ENCODE data around the gene DNAJC28. TPM values are rescaled to one million over a fixed set of nuclear protein-coding genes. Genes with fewer than 3 reads are reported as not detected.
"Not testable (repeated sequence)": the region's sequence is repeated elsewhere in the genome, so short reads cannot be mapped to it uniquely, and the experiment has no call there.

The DNAJC28 gene
- total RNA-seq, 2 donors from 2014 or later: 3.9 to 5.8 TPM

DNA sequence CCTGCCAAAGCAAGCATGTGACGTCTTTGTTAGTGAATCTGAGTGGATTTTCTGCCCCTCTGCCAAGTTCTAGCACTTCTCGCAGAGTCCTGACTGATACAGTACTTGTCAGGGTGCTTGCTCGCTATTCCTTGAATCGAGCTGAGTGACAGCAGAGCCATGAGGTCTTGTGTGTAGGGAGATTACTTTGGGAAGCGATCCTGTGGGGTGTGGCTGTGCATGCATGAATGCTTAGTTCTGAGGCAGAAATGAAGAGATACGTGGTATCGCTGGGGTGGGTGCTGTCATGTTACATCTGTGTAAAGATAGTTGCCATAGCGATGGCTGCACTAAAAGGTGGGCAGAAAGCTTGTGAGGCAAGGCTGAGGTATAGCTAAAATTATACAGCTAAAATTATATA is 19.3 kb upstream of the DNAJC28 start:
- Mint-ChIP-seq H3K4me3 (no peak overlapping the region), H3K4me1 (no peaks in the 10 kb centered on the region), H3K27me3 (ENCODE audit: insufficient read depth) (no peaks in the 10 kb centered on the region), H3K27ac (no peak overlapping the region), H3K9me3 (peaks cover 4% of the 10 kb centered on the region), H3K36me3 (ENCODE audit: low read depth) (peaks cover 79% of the 10 kb centered on the region)
- no peak for DNase-seq
- WGBS, 2 experiments (ENCODE audit: insufficient coverage in 1 of 2, insufficient read length in 1 of 2): 96 to 100% methylated on average over 6 to 8 of the region's 8 CpGs
- Histone ChIP-seq H3K4me3 (ENCODE audit: low read length) (no peak overlapping the region), H3K9me3 (ENCODE audit: control insufficient read depth, low read length) (peaks cover 7% of the 10 kb centered on the region), H3K9ac (ENCODE audit: extremely low read depth, low read length, poor library complexity, severe bottlenecking) (no peak overlapping the region), H3K27ac (ENCODE audit: low read depth, low read length) (no peak overlapping the region), H3K36me3 (ENCODE audit: control insufficient read depth, insufficient read depth, low read length) (peaks cover 90% of the 10 kb centered on the region), H3K27me3 (ENCODE audit: control insufficient read depth, insufficient read depth, low read length, poor library complexity, severe bottlenecking) (no peaks in the 10 kb centered on the region), H3K4me1 (ENCODE audit: control insufficient read depth, insufficient read depth, low read length) (no peaks in the 10 kb centered on the region)
- TF ChIP-seq, protein P1, sequence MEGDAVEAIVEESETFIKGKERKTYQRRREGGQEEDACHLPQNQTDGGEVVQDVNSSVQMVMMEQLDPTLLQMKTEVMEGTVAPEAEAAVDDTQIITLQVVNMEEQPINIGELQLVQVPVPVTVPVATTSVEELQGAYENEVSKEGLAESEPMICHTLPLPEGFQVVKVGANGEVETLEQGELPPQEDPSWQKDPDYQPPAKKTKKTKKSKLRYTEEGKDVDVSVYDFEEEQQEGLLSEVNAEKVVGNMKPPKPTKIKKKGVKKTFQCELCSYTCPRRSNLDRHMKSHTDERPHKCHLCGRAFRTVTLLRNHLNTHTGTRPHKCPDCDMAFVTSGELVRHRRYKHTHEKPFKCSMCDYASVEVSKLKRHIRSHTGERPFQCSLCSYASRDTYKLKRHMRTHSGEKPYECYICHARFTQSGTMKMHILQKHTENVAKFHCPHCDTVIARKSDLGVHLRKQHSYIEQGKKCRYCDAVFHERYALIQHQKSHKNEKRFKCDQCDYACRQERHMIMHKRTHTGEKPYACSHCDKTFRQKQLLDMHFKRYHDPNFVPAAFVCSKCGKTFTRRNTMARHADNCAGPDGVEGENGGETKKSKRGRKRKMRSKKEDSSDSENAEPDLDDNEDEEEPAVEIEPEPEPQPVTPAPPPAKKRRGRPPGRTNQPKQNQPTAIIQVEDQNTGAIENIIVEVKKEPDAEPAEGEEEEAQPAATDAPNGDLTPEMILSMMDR (conservative IDR thresholded peaks at IDR 0.05): no peak

DNA sequence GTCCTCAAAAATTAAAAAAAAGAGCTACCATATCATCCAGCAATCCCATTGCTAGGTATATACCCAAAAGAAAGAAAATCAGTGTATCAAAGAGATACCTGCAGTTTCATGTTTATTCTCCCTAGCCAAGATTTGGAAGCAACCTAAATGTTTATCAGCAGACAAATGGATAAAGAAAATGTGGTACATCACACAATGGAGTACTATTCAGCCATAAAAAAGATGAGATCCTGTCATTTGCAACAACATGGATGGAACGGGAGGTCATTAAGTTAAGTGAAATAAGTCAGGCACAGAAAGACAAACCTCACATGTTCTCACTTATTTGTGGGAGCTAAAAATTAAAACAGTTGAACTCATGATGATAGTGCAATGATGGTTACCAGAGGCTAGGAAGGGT is 15.5 kb upstream of the DNAJC28 start:
- not testable (repeated sequence) for H3K27me3 ChIP-seq (ENCODE audit: control insufficient read depth, insufficient read depth, low read length, poor library complexity, severe bottlenecking); H3K9me3 Mint-ChIP-seq; H3K4me1 ChIP-seq (ENCODE audit: control insufficient read depth, insufficient read depth, low read length); H3K27ac Mint-ChIP-seq; H3K27ac ChIP-seq (ENCODE audit: low read depth, low read length); H3K9ac ChIP-seq (ENCODE audit: extremely low read depth, low read length, poor library complexity, severe bottlenecking); H3K27me3 Mint-ChIP-seq (ENCODE audit: insufficient read depth); DNase-seq; H3K4me3 Mint-ChIP-seq; H3K9me3 ChIP-seq (ENCODE audit: control insufficient read depth, low read length); H3K4me1 Mint-ChIP-seq; H3K4me3 ChIP-seq (ENCODE audit: low read length)
- H3K36me3 Mint-ChIP-seq (ENCODE audit: low read depth): peaks cover 85% of the 10 kb centered on the region
- WGBS, 2 experiments (ENCODE audit: insufficient coverage in 1 of 2, insufficient read length in 1 of 2): 88% methylated on average over 1 of the region's 1 CpG; no CpG with 5 or more reads in 1 of the 2 experiments
- H3K36me3 ChIP-seq (ENCODE audit: control insufficient read depth, insufficient read depth, low read length): peaks cover 81% of the 10 kb centered on the region

DNA sequence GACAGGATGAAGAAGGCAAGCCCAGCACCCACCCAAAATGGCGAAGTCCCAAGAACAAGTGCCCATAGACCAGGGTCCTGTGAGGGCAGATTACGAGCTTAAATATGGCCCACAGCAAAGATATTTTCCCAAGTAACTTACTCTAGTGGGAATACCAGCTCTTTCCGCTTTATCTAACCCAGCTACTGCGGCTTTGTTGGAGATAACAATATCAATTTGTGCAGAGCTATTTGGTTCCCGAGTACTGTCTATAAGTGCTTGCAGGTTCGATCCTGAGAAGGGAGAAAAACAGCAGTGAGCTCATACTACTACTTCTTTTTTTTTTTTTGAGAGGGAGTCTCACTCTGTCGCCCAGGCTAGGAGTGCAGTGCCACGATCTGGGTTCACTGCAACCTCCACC is 14.3 kb upstream of the DNAJC28 start:
- WGBS, 2 experiments (ENCODE audit: insufficient coverage in 1 of 2, insufficient read length in 1 of 2): 96% methylated on average over 8 of the region's 8 CpGs
- Histone ChIP-seq H3K9ac (ENCODE audit: extremely low read depth, low read length, poor library complexity, severe bottlenecking) (no peak overlapping the region), H3K4me3 (ENCODE audit: low read length) (no peak overlapping the region), H3K36me3 (ENCODE audit: control insufficient read depth, insufficient read depth, low read length) (peaks cover 70% of the 10 kb centered on the region), H3K9me3 (ENCODE audit: control insufficient read depth, low read length) (peaks cover 7% of the 10 kb centered on the region), H3K27me3 (ENCODE audit: control insufficient read depth, insufficient read depth, low read length, poor library complexity, severe bottlenecking) (no peaks in the 10 kb centered on the region), H3K4me1 (ENCODE audit: control insufficient read depth, insufficient read depth, low read length) (no peaks in the 10 kb centered on the region), H3K27ac (ENCODE audit: low read depth, low read length) (no peak overlapping the region)
- H3K9me3 Mint-ChIP-seq: peaks cover 4% of the 10 kb centered on the region
- H3K27ac Mint-ChIP-seq: no peak overlapping the region
- no peaks in the 10 kb centered on the region for H3K4me1 Mint-ChIP-seq
- DNase-seq: no peak
- no peaks in the 10 kb centered on the region for H3K27me3 Mint-ChIP-seq (ENCODE audit: insufficient read depth)
- no peak overlapping the region for H3K4me3 Mint-ChIP-seq
- TF ChIP-seq, protein P1 (conservative IDR thresholded peaks at IDR 0.05): no peak
- H3K36me3 Mint-ChIP-seq (ENCODE audit: low read depth): peaks cover 75% of the 10 kb centered on the region

DNA sequence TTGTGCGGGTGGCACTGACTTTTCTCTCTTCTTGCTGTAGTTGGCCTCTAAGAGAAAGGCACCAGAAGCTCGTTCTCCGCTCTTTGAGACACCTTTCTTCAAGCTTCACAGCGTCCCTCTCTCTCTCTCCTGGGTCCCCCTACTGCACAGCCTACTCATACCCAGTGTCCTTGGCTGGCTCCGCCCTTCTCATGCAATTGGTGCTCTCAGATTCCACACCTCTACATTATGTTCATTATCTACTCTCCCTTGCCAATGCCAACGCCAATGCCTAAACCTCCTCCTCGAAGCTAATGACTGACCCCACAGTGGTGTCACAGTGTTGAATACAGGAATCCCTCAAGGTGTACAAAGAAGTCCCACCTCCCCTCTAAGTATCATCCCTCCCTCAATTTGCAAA is 4.8 kb upstream of the DNAJC28 start:
- peak; percentile 55 for DNase-seq
- Mint-ChIP-seq H3K4me1 (peaks cover 4% of the 10 kb centered on the region), H3K27me3 (ENCODE audit: insufficient read depth) (peaks cover 6% of the 10 kb centered on the region), H3K36me3 (ENCODE audit: low read depth) (no peaks in the 10 kb centered on the region), H3K9me3 (peaks cover 2% of the 10 kb centered on the region), H3K27ac (no peak overlapping the region), H3K4me3 (no peak overlapping the region)
- Histone ChIP-seq H3K27me3 (ENCODE audit: control insufficient read depth, insufficient read depth, low read length, poor library complexity, severe bottlenecking) (peaks cover 6% of the 10 kb centered on the region), H3K27ac (ENCODE audit: low read depth, low read length) (no peak overlapping the region), H3K4me1 (ENCODE audit: control insufficient read depth, insufficient read depth, low read length) (no peaks in the 10 kb centered on the region), H3K36me3 (ENCODE audit: control insufficient read depth, insufficient read depth, low read length) (no peaks in the 10 kb centered on the region), H3K9me3 (ENCODE audit: control insufficient read depth, low read length) (no peaks in the 10 kb centered on the region), H3K4me3 (ENCODE audit: low read length) (no peak overlapping the region), H3K9ac (ENCODE audit: extremely low read depth, low read length, poor library complexity, severe bottlenecking) (no peak overlapping the region)
- TF ChIP-seq, protein P1 (conservative IDR thresholded peaks at IDR 0.05): no peak
- 82 to 88% methylated on average over 6 to 7 of the region's 7 CpGs for WGBS, 2 experiments (ENCODE audit: insufficient coverage in 1 of 2, insufficient read length in 1 of 2)

All from endodermal cell (in vitro differentiated cells).